Measurements from ENCODE around the gene RNF220. TPM values are rescaled to one million over a fixed set of nuclear protein-coding genes. Genes with fewer than 3 reads are reported as not detected.

Gene RNF220
- total and polyA plus RNA-seq, 7 donors = 49.5 to 122 (median 82.8) TPM

GRCh38 chr1:44642255-44642654 is 237.2 kb downstream of the RNF220 start:
- intact Hi-C loops (cut with DNase I) = no loop called here
- WGBS, 2 donors = 98 to 100% methylated on average over 2 of the region's 2 CpGs
- no peak for DNase-seq
- TF ChIP-seq CTCF (IDR thresholded peaks at IDR 0.05) = no peak
- no peak for TF ChIP-seq POLR2AphosphoS5 (IDR thresholded peaks at IDR 0.05)
- TF ChIP-seq POLR2A (IDR thresholded peaks at IDR 0.05) = no peak
- TF ChIP-seq EP300 (IDR thresholded peaks at IDR 0.05) = no peak
- no peaks in the 10 kb centered on the region for H3K27me3 ChIP-seq
- peaks cover 0 to 99% (median 85%) of the 10 kb centered on the region in 4 donors for H3K4me1 ChIP-seq
- H3K27ac ChIP-seq = peak overlapping the region; percentile 86 to 92 (median 90)
- peaks cover 0 to 79% (median 33%) of the 10 kb centered on the region in 4 donors for H3K36me3 ChIP-seq
- H3K9me3 ChIP-seq = no peaks in the 10 kb centered on the region
- H3K4me3 ChIP-seq = no peak overlapping the region

DNA sequence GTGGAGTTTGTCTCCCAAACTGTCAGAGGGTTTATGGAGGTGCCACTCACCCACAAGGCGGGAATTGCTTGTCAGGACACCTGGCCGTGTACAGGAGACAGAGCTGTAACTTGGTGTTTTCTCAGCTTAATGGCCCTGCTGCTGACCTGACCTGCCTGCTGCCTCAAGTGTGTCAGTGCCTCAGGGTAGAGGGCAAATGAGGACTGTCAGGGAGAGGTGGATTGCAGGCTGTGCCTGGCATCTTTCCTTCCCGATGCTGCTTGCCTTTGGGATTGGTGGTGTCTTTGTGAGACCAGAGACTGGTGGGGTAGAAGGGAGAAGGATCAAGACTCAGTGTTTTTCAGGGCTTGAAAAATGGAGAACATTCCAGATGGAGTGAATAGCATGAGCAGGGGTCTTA is 237.9 kb downstream of the RNF220 start:
- TF ChIP-seq CTCF (IDR thresholded peaks at IDR 0.05) (no peak), EP300 (IDR thresholded peaks at IDR 0.05) (no peak), POLR2A (IDR thresholded peaks at IDR 0.05) (no peak), POLR2AphosphoS5 (IDR thresholded peaks at IDR 0.05) (no peak)
- Histone ChIP-seq H3K27me3 (no peaks in the 10 kb centered on the region), H3K4me3 (no peak overlapping the region), H3K27ac (peak overlapping the region; percentile 86 to 92 (median 90)), H3K36me3 (peaks cover 0 to 79% (median 31%) of the 10 kb centered on the region in 4 donors), H3K9me3 (no peaks in the 10 kb centered on the region), H3K4me1 (peaks cover 0 to 96% (median 80%) of the 10 kb centered on the region in 4 donors)
- intact Hi-C loops (cut with DNase I) = no loop called here
- no peak for DNase-seq
- WGBS, 2 donors = 74 to 90% methylated on average over 3 of the region's 3 CpGs

GRCh38 chr1:44643721-44644334 is 238.8 kb downstream of the RNF220 start:
- intact Hi-C loops (cut with DNase I) = no loop called here
- no peaks in the 10 kb centered on the region for H3K27me3 ChIP-seq
- no peak for DNase-seq
- 73 to 83% methylated on average over 9 of the region's 9 CpGs for WGBS, 2 donors
- H3K4me3 ChIP-seq = no peak overlapping the region
- TF ChIP-seq CTCF (IDR thresholded peaks at IDR 0.05) = no peak
- TF ChIP-seq EP300 (IDR thresholded peaks at IDR 0.05) = no peak
- no peak for TF ChIP-seq POLR2AphosphoS5 (IDR thresholded peaks at IDR 0.05)
- no peak for TF ChIP-seq POLR2A (IDR thresholded peaks at IDR 0.05)
- peaks cover 0 to 80% (median 34%) of the 10 kb centered on the region in 4 donors for H3K36me3 ChIP-seq
- peak overlapping the region; percentile 86 to 92 (median 90) for H3K27ac ChIP-seq
- H3K9me3 ChIP-seq = no peaks in the 10 kb centered on the region
- peaks cover 0 to 87% (median 71%) of the 10 kb centered on the region in 4 donors for H3K4me1 ChIP-seq

DNA sequence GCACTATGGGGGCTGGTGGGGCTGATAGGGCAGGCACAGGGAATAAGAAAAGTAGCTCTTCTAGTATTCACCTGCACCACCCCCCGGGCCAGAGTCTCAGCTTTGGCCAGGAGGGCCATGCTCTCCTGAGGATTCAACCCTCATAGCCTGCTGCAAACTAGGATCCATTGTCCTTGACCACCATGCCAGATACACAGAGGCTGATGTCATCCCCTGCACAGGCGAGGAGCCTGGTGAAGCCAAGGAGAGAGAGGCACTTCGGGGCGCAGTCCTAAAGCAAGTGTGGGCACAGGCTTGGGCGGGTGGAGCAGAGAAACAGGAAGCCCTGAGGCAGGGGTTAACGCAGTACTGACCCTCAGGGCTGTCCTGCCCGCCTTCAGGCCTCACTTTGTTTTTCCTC is 239.8 kb downstream of the RNF220 start:
- Histone ChIP-seq H3K27ac (peak overlapping the region; percentile 86 to 92 (median 90)), H3K4me1 (peaks cover 0 to 80% (median 65%) of the 10 kb centered on the region in 4 donors), H3K4me3 (no peak overlapping the region), H3K36me3 (peaks cover 4 to 79% (median 36%) of the 10 kb centered on the region in 4 donors), H3K27me3 (no peaks in the 10 kb centered on the region), H3K9me3 (no peaks in the 10 kb centered on the region)
- DNase-seq = no peak
- no peak for TF ChIP-seq POLR2A (IDR thresholded peaks at IDR 0.05)
- TF ChIP-seq EP300 (IDR thresholded peaks at IDR 0.05) = no peak
- no peak for TF ChIP-seq CTCF (IDR thresholded peaks at IDR 0.05)
- no peak for TF ChIP-seq POLR2AphosphoS5 (IDR thresholded peaks at IDR 0.05)
- 94% methylated on average over 7 of the region's 7 CpGs for WGBS, 2 donors
- intact Hi-C loops (cut with DNase I) = no loop called here
